ENCODE data around the gene RND2. TPM values are rescaled to one million over a fixed set of nuclear protein-coding genes. Genes with fewer than 3 reads are reported as not detected.

RND2 gene
- total and polyA plus RNA-seq, 2 of the 13 experiments (the other 11 are each of a cell fraction or from before 2014, with no cell fraction given) = 0.05 to 0.11 TPM

GRCh38 chr17:43010667-43011308, 14.2 kb upstream of the RND2 start (continued):
- TF ChIP-seq UBTF (CRISPR knock-in tag; IDR thresholded peaks at IDR 0.05) (0 out of 2 replicates have a peak, but pooled peaks have one; percentile 60), SOX6 (IDR thresholded peaks at IDR 0.05) (no peak), SOX6 (CRISPR knock-in tag; IDR thresholded peaks at IDR 0.05) (peak; percentile 89), HNF4A (CRISPR knock-in tag; IDR thresholded peaks at IDR 0.05) (peak; percentile 93), ELF1 (CRISPR knock-in tag; IDR thresholded peaks at IDR 0.05) (no peak), ARHGAP35 (CRISPR knock-in tag; IDR thresholded peaks at IDR 0.05; ENCODE audit: borderline replicate concordance) (no peak), ZNF646 (CRISPR knock-in tag; IDR thresholded peaks at IDR 0.05) (no peak), TBX2 (CRISPR knock-in tag; IDR thresholded peaks at IDR 0.05; ENCODE audit: borderline replicate concordance) (peak; percentile 89), KLF16 (CRISPR knock-in tag; IDR thresholded peaks at IDR 0.05) (no peak), AKAP8 (CRISPR knock-in tag; IDR thresholded peaks at IDR 0.05) (no peak; the same call in 1 of the 2 replicates), ZNF652 (CRISPR knock-in tag; IDR thresholded peaks at IDR 0.05; ENCODE audit: borderline replicate concordance, low read depth) (no peak), ZNF878 (CRISPR knock-in tag; IDR thresholded peaks at IDR 0.05) (peak; percentile 34; the same call in 1 of the 2 replicates), RFXANK (CRISPR knock-in tag; IDR thresholded peaks at IDR 0.05) (peak; percentile 88), HHEX (CRISPR knock-in tag; IDR thresholded peaks at IDR 0.05) (no peak), ZSCAN12 (CRISPR knock-in tag; IDR thresholded peaks at IDR 0.05) (0 out of 2 replicates have a peak, but pooled peaks have one; percentile 18), CHD4 (IDR thresholded peaks at IDR 0.05; ENCODE audit: borderline replicate concordance, low read length) (peak; percentile 81; the same call in 1 of the 2 replicates), NONO (IDR thresholded peaks at IDR 0.05) (no peak), NONO (CRISPR knock-in tag; conservative IDR thresholded peaks at IDR 0.05) (peak; percentile 78; the same call in 1 of the 2 replicates), HOXD1 (CRISPR knock-in tag; IDR thresholded peaks at IDR 0.05) (peak; percentile 19; the same call in 1 of the 2 replicates)

Measured in HepG2 (cell line).